Omental fat pad (tissue), 4 donors: ENCODE measurements around the gene RFC2. TPM values are rescaled to one million over a fixed set of nuclear protein-coding genes. Genes with fewer than 3 reads are reported as not detected.
"Not testable (repeated sequence)": the region's sequence is repeated elsewhere in the genome, so short reads cannot be mapped to it uniquely, and the experiment has no call there.

Experiments used
- ATAC-seq: fragments of 150-250 bp; one replicate; pipeline ENCODE4 v1.9.1; 2016; ENCODE audit warnings: mild to moderate bottlenecking, moderate library complexity; ENCODE audit not compliant: low FRiP score
- DNase-seq: peaks from one replicate; pipeline ENCODE4 v3.0.0-alpha.2; 2019; ENCODE audit warnings: low spot score
- CTCF ChIP-seq, 3 donors: fragments of 450-650 bp; IDR thresholded peaks; one replicate each; pipeline ENCODE4 v1.5.1; 2016 to 2017; ENCODE audit warnings: antibody characterized with exemption in 3 of 3, mild to moderate bottlenecking in 3 of 3, moderate library complexity in 2 of 3
- total RNA-seq, 4 donors: library from RNA; depleted of rRNA; stranded (reverse); fragments of >200 nt; gene quantifications; one replicate each; pipeline ENCODE4 v1.1.0, GENCODE V29; 2016

Gene RFC2
- total RNA-seq, 4 donors from 2014 or later = 10.9 to 14.8 (median 12.3) TPM

DNA sequence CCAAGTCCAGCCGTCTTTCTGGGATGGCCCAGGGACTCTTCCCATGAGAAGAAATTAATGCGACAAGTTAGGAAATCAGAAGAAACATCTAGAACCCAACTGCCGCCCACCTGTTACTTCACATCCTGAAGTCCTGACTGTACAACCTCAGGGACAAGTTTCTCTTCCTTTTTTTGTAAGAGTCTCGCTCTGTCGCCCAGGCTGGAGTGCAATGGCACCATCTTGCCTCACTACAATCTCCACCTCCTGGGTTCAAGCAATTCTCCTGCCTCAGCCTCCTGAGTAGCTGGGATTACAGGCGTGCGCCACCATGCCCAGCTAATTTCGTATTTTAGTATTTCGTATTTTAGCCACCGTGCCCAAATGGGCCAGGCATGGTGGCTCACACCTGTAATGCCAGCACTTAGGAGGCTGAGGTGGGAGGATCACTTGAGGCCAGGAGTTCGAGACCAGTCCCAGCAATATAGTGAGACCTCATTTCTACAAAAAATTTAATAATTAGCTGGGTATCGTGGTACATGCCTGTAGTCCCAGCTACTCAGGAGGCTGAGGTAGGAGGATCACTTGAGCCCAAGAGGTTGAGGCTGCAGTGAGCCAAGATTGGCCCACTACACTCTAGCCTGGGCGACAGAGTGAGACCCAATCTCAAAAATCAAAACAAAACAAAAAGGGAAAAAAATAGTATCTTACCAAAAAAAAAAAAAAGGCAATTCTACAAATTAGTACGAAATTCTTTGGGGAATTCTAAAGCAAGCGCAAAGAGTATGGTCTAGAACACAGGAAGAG is 23.6 kb downstream of the RFC2 start:
- ATAC-seq (no peak), DNase-seq (no peak)
- no peak for TF ChIP-seq CTCF (IDR thresholded peaks at IDR 0.05)

GRCh38 chr7:74228951-74229900 is 25.0 kb downstream of the RFC2 start:
- no peak for ATAC-seq
- DNase-seq = no peak
- no peak for TF ChIP-seq CTCF (IDR thresholded peaks at IDR 0.05)

- ATAC-seq (no peak), DNase-seq (no peak)
- TF ChIP-seq CTCF (IDR thresholded peaks at IDR 0.05) = no peak
Observed at GRCh38 chr7:74226633-74227032, 27.6 kb downstream of the RFC2 start.

DNA sequence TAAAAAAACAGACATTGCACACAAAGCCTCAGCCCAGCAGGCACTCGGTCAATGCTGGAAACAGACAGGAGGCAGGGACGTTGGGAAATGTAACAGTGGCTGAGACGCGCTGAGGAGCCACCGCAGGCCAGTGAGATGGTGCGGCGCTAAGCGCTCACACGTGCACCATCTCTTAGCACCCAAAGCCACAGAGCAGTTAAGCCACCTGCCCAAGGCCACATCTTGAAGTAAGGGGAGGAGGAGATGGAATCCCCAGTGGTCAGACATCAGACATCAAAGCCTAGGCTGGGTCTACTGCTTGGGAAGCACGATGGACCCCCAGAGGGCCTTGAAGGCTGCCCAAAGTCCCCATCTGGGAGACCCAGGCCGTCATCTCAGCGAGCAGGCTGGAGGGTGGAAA is 28.8 kb downstream of the RFC2 start:
- DNase-seq = no peak
- TF ChIP-seq CTCF (IDR thresholded peaks at IDR 0.05) = no peak
- no peak for ATAC-seq

GRCh38 chr7:74224907-74225306 is 29.3 kb downstream of the RFC2 start:
- ATAC-seq, DNase-seq: not testable (repeated sequence)

GRCh38 chr7:74224511-74224832 is 29.7 kb downstream of the RFC2 start:
- no peak for DNase-seq
- TF ChIP-seq CTCF (IDR thresholded peaks at IDR 0.05) = no peak
- no peak for ATAC-seq

- TF ChIP-seq CTCF (IDR thresholded peaks at IDR 0.05) = no peak
- DNase-seq = no peak
- ATAC-seq = no peak
Observed at GRCh38 chr7:74223711-74224510, 30.3 kb downstream of the RFC2 start.
